ENCODE data around the gene CTDSP2. TPM values are rescaled to one million over a fixed set of nuclear protein-coding genes. Genes with fewer than 3 reads are reported as not detected.

Gene CTDSP2
- total RNA-seq, 4 donors from 2014 or later, result 87.5 to 196 (median 128) TPM

DNA sequence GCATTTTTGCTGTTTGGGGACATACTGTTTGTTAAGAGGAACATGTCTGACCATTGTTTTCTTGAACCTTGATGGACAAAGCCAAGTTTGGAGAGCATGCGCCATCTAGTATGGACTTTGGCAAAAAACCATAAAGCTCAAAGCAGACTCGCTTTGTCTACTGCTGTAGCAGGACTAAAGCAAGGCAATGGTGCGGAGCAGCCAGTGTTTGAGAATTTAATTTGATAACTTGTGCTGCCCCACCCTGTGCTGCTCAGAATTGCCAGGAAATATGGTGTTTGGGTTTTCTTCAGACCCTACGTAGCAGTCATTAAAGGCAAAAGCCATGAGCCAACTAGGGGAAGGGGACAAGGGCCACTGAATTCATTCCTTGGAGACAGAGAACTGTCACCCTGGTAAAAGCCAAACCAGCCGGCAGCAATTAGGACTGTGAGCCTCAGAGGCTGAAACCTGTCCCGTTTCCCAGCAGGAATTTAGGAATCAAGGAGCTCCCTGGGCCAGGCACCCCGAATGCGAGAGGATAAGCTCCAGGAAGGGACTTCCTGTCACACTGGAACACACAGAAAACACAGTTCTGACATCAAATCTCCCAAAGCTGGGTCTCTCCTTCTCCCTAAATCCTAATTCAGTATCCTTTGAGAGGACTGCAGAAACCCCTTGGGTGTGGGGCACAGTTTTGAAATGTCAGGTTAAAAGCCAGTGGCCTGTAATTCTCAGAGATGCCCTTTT, 29.1 kb downstream of the CTDSP2 start:
- Histone ChIP-seq H3K36me3 (peaks cover 0 to 30% (median 3%) of the 10 kb centered on the region in 3 donors), H3K27me3 (no peaks in the 10 kb centered on the region), H3K9me3 (no peaks in the 10 kb centered on the region), H3K27ac (peak overlapping the region in 1 of 4 donors; percentile 10), H3K4me1 (peaks cover 0 to 11% (median 0%) of the 10 kb centered on the region in 4 donors), H3K4me3 (no peak overlapping the region)
- no peak for DNase-seq
- TF ChIP-seq, protein P1, sequence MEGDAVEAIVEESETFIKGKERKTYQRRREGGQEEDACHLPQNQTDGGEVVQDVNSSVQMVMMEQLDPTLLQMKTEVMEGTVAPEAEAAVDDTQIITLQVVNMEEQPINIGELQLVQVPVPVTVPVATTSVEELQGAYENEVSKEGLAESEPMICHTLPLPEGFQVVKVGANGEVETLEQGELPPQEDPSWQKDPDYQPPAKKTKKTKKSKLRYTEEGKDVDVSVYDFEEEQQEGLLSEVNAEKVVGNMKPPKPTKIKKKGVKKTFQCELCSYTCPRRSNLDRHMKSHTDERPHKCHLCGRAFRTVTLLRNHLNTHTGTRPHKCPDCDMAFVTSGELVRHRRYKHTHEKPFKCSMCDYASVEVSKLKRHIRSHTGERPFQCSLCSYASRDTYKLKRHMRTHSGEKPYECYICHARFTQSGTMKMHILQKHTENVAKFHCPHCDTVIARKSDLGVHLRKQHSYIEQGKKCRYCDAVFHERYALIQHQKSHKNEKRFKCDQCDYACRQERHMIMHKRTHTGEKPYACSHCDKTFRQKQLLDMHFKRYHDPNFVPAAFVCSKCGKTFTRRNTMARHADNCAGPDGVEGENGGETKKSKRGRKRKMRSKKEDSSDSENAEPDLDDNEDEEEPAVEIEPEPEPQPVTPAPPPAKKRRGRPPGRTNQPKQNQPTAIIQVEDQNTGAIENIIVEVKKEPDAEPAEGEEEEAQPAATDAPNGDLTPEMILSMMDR (IDR thresholded peaks at IDR 0.05), result no peak
- no peak for TF ChIP-seq POLR2A (IDR thresholded peaks at IDR 0.05)

DNA sequence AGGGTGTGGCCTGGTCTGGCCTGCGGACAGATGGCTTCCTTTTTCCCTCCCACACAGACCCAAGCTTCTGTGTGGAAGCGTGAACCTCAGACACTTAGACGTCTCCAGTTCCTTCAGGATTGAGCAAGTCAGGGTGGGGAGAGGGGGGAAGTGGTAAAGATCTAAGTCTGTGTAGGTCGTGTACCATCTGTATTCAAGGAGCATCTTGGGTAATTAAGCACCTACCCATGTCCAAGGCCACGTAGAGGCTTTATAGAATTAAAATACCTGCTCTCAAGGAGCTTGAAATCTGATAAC, 29.7 kb downstream of the CTDSP2 start:
- H3K27ac ChIP-seq, result peak overlapping the region in 1 of 4 donors; percentile 10
- H3K4me3 ChIP-seq, result no peak overlapping the region
- no peaks in the 10 kb centered on the region for H3K9me3 ChIP-seq
- DNase-seq, result no peak
- H3K4me1 ChIP-seq, result peaks cover 0 to 11% (median 0%) of the 10 kb centered on the region in 4 donors
- peaks cover 0 to 23% (median 3%) of the 10 kb centered on the region in 3 donors for H3K36me3 ChIP-seq
- no peak for TF ChIP-seq POLR2A (IDR thresholded peaks at IDR 0.05)
- TF ChIP-seq, protein P1 (IDR thresholded peaks at IDR 0.05), result no peak
- H3K27me3 ChIP-seq, result no peaks in the 10 kb centered on the region

GRCh38 chr12:57816001-57816854, 30.3 kb downstream of the CTDSP2 start:
- peaks cover 0 to 11% (median 0%) of the 10 kb centered on the region in 4 donors for H3K4me1 ChIP-seq
- H3K27ac ChIP-seq, result no peak overlapping the region
- no peak overlapping the region for H3K4me3 ChIP-seq
- peaks cover 0 to 18% (median 0%) of the 10 kb centered on the region in 3 donors for H3K36me3 ChIP-seq
- no peak for DNase-seq
- H3K9me3 ChIP-seq, result no peaks in the 10 kb centered on the region
- TF ChIP-seq, protein P1 (IDR thresholded peaks at IDR 0.05), result no peak
- TF ChIP-seq POLR2A (IDR thresholded peaks at IDR 0.05), result no peak
- H3K27me3 ChIP-seq, result no peaks in the 10 kb centered on the region

DNA sequence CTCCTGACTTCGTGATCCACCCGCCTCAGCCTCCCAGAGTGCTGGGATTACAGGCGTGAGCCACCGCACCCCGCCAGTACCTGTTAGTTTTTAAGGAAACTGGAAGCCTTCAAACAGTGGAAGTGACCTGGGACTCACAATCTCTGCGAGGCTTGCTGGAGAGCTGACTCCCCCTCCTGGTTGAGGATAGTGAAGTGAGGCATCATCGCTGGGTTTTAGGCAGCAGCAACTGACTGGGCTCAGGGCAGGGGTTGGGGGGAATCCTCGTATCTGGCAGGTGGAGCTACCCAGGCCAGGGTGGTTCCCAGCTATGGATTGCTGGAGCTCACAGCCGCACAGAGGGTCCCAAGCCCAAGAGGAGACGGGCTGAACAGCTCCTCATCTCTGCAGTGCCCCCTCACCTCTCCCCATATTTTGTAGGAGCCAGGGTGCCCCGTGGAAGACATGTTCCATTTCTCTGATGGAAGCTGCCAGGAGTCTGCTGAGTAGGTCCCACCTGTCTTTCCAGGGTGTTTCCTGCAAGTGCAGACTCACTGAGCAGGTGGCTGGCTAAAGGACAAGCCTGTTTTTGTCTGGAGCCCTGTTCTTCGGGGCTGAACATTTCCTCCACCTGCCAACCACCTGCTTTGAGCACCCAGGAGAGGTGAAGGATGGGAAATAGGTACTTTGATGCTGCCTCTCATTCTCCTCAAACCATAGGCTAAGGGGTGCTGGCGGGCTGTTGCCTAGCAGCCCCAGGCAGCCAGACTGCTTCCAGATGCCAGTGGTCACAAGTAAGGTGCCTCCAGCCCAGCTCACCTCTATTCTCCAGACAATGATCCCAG, 31.1 kb downstream of the CTDSP2 start:
- no peak for TF ChIP-seq POLR2A (IDR thresholded peaks at IDR 0.05)
- TF ChIP-seq, protein P1 (IDR thresholded peaks at IDR 0.05), result no peak
- H3K36me3 ChIP-seq, result peaks cover 0 to 15% (median 0%) of the 10 kb centered on the region in 3 donors
- H3K4me1 ChIP-seq, result peaks cover 0 to 11% (median 0%) of the 10 kb centered on the region in 4 donors
- DNase-seq, result no peak
- no peak overlapping the region for H3K27ac ChIP-seq
- H3K9me3 ChIP-seq, result no peaks in the 10 kb centered on the region
- no peaks in the 10 kb centered on the region for H3K27me3 ChIP-seq
- no peak overlapping the region for H3K4me3 ChIP-seq
